Uterus (tissue), 4 donors: ENCODE results near the gene TTLL4. TPM values are rescaled to one million over a fixed set of nuclear protein-coding genes. Genes with fewer than 3 reads are reported as not detected.

ENCODE experiments used
- DNase-seq, 2 donors: peaks; one replicate each; pipeline ENCODE4 v3.0.0-alpha.2; 2019 to 2020
- H3K27ac ChIP-seq, 2 donors: fragments of 200-600 bp; sonication (generic); 1 replicate in 1 of 2; 2 replicates in 1 of 2; pipeline ENCODE4 v1.5.1; 2016 to 2018
- H3K27me3 ChIP-seq, 2 donors: fragments of 200-600 bp; sonication (generic); one replicate each; pipeline ENCODE4 v1.5.1; 2018 to 2019; ENCODE audit warnings: control low read depth in 1 of 2
- H3K36me3 ChIP-seq, 2 donors: fragments of 200-600 bp; sonication (generic); one replicate each; pipeline ENCODE4 v1.5.1; 2019; ENCODE audit warnings: control low read depth in 1 of 2
- H3K4me1 ChIP-seq, 2 donors: fragments of 200-600 bp; sonication (generic); one replicate each; pipeline ENCODE4 v1.5.1; 2018 to 2019; ENCODE audit warnings: control low read depth in 1 of 2
- H3K4me3 ChIP-seq, 2 donors: fragments of 200-600 bp; sonication (generic); 1 replicate in 1 of 2; 2 replicates in 1 of 2; pipeline ENCODE4 v1.5.1; 2018 to 2019; ENCODE audit warnings: mild to moderate bottlenecking in 1 of 2
- H3K9me3 ChIP-seq, 2 donors: fragments of 200-600 bp; sonication (generic); one replicate each; pipeline ENCODE4 v1.5.1; 2019; ENCODE audit warnings: control low read depth in 1 of 2
- CTCF ChIP-seq, 4 experiments: fragments of 200-600 bp in 2 of 4; fragments of 450-650 bp in 2 of 4; sonication (generic) in 2 of 4; IDR thresholded peaks; one replicate each; pipeline ENCODE4 v1.5.1; 2016 to 2019; ENCODE audit warnings: antibody characterized with exemption in 4 of 4, mild to moderate bottlenecking in 2 of 4, moderate library complexity in 1 of 4
- POLR2A ChIP-seq, 2 donors: fragments of 450-650 bp; IDR thresholded peaks; one replicate each; pipeline ENCODE4 v1.6.1; 2016; ENCODE audit warnings: antibody characterized with exemption in 2 of 2, mild to moderate bottlenecking in 1 of 2, moderate library complexity in 1 of 2
- intact Hi-C: fragments of 100-400 bp; cut with DNase I; formaldehyde crosslinking; loops from one replicate; pipeline ENCODE4 v1.15.1; 2023; ENCODE audit warnings: low total_unique reads
- total RNA-seq, 4 donors: library from RNA; depleted of rRNA in 3 of 4; stranded (reverse); fragments of >200 nt in 3 of 4; gene quantifications; one replicate each; pipeline versions ENCODE4 v1.1.0 to v1.2.4, GENCODE V29; 2014 to 2023
- donor health status: DM: yes; HTN: yes; CAD: no.

TTLL4 gene
- total RNA-seq, 4 donors from 2014 or later = 13.1 to 117 (median 25.7) TPM

- no peaks in the 10 kb centered on the region for H3K9me3 ChIP-seq
- H3K4me3 ChIP-seq = no peak overlapping the region
- peak overlapping the region; percentile 53 to 67 for H3K27ac ChIP-seq
- DNase-seq = no peak
- no peaks in the 10 kb centered on the region for H3K36me3 ChIP-seq
- TF ChIP-seq CTCF (IDR thresholded peaks at IDR 0.05) = no peak
- no peak for TF ChIP-seq POLR2A (IDR thresholded peaks at IDR 0.05)
- no peaks in the 10 kb centered on the region for H3K27me3 ChIP-seq
- intact Hi-C loops = no loop called here
- peaks cover 0 to 7% of the 10 kb centered on the region in 2 donors for H3K4me1 ChIP-seq
These were observed 21.6 kb downstream of the TTLL4 start for GRCh38 chr2:218732052-218732760.

- Histone ChIP-seq H3K4me1 (peaks cover 0 to 7% of the 10 kb centered on the region in 2 donors), H3K9me3 (no peaks in the 10 kb centered on the region), H3K27me3 (no peaks in the 10 kb centered on the region), H3K4me3 (no peak overlapping the region), H3K27ac (no peak overlapping the region), H3K36me3 (no peaks in the 10 kb centered on the region)
- intact Hi-C loops = no loop called here
- no peak for DNase-seq
- no peak for TF ChIP-seq CTCF (IDR thresholded peaks at IDR 0.05)
- no peak for TF ChIP-seq POLR2A (IDR thresholded peaks at IDR 0.05)
These were observed 22.1 kb downstream of the TTLL4 start for GRCh38 chr2:218732761-218733158.

GRCh38 chr2:218733171-218734021 is 22.8 kb downstream of the TTLL4 start:
- Histone ChIP-seq H3K27me3 (no peaks in the 10 kb centered on the region), H3K36me3 (no peaks in the 10 kb centered on the region), H3K27ac (no peak overlapping the region), H3K4me1 (peaks cover 0 to 7% of the 10 kb centered on the region in 2 donors), H3K4me3 (no peak overlapping the region), H3K9me3 (no peaks in the 10 kb centered on the region)
- no peak for TF ChIP-seq POLR2A (IDR thresholded peaks at IDR 0.05)
- TF ChIP-seq CTCF (IDR thresholded peaks at IDR 0.05) = no peak
- DNase-seq = no peak
- intact Hi-C loops = no loop called here

- Histone ChIP-seq H3K36me3 (no peaks in the 10 kb centered on the region), H3K9me3 (no peaks in the 10 kb centered on the region), H3K4me1 (peaks cover 0 to 7% of the 10 kb centered on the region in 2 donors), H3K27ac (no peak overlapping the region), H3K4me3 (no peak overlapping the region), H3K27me3 (no peaks in the 10 kb centered on the region)
- no peak for TF ChIP-seq POLR2A (IDR thresholded peaks at IDR 0.05)
- no peak for TF ChIP-seq CTCF (IDR thresholded peaks at IDR 0.05)
- no peak for DNase-seq
- intact Hi-C loops = no loop called here
These were observed 23.7 kb downstream of the TTLL4 start for GRCh38 chr2:218734190-218734975.
